NCI-H526 (cell line): ENCODE measurements around the gene MAP6.

Experiments
- DNase-seq, 2 experiments: peaks; one replicate each; lab custom pipeline; 2025; lab: John Stamatoyannopoulos, UW

MAP6 gene

DNA sequence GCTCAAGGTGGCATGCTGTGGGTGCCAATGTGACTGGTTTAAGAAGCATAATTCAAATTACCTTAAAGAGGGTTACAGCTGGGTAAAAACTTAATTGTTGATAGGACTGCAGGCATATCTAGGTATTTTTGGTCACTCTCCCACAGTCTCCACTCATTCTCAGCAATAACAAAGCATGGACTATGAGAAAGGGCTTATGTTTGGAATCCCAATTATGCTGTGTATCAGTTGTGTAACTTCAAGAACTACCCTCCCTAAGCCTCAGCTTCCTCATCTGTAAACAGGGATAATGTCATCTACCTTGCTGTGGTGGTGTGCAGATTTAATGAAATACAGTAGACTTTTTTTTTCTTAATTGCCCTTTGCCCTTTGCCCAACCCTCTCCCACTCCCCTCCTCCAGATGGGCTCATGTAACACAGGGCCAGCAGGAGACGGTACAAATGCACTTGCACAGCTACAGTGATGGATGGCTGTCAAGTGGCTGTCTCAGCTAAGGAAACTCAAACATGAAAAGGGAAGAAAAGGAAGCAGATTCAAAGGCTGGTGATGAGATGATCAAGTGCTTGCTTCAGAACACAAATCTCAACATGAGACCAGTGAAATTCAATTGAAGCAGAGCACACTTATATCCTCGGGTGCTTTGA is 37.6 kb downstream of the MAP6 start:
- DNase-seq: no peak

DNA sequence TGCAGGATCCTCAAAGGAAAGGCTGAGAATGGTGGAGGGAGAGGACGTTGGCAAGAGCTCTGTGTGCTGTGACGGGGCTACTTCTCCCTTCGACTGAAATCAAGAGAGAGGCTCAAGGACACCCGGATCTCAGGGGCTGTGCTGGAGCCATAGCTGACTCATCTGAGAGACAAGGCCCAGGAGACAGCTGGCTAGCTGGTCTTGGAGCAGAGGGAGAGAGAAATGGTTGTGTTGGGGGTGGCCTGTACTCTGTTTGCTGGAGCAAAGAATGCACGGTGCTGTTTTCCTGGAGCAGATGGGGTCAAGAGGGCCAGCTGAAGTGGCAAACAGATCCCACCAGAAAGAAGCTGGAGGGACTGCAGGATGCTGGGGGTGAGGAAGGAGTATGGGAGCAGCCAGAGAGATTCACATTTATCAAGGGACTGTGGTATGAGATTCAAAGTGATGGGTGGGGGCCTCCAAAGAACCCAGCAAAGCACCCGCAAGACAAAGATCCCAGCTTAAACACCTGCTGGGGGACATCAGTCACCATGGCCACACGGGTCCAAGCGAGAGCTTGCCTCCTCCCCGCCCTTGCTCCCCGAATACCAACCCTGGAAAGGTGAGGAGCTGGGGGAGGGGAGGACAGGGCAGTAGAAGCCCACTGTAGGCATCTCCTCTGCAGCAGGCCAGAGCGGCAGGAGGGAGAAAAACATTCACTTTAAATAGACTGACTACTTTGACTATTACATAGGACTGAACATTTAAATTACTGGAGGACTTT is 40.8 kb downstream of the MAP6 start:
- no peak for DNase-seq

GRCh38 chr11:75626889-75627529 is 41.8 kb downstream of the MAP6 start:
- DNase-seq: no peak

GRCh38 chr11:75625991-75626888 is 42.6 kb downstream of the MAP6 start:
- DNase-seq: no peak

DNA sequence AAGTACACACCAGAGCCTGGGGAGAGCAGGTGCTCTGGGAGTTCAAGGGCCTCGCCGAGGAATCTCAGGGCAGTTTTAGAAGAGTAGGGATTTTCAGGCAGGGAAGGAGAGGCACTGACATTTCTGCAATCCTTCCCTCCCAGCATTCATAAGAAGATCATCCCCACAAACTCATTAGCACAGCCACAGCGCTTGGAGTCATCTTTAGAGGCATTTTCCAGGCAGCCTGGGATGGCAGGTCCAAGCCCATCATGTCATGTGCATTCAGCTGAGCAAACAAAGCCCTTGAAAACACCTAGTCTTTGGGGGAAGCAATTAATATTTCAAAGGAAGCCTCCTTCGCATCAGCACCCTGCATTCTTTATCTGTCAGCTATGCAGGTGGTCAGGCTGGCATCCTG is 43.8 kb downstream of the MAP6 start:
- DNase-seq: peak in 1 of 2 experiments; percentile 49

- DNase-seq: no peak
Observed at GRCh38 chr11:75616281-75616680, 52.6 kb downstream of the MAP6 start.

DNA sequence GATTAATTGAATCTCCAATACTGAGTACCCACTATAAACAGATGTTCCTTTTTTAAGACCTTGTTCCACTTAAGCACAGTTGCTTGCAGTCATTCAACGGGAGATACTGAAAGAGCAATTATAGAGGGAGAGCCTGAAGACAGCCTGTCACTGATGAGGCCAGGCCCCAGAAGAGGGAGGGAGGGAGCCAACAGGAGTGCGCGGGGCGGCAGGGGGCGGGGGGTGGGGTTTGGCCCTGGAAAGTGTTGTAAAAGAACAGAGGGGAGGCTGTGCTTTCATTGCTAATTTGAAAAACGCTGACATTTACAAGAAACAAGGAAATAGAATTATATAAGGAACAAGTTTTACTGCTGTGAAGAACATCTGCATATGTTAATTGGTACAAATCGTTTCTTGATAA is 53.1 kb downstream of the MAP6 start:
- no peak for DNase-seq

DNA sequence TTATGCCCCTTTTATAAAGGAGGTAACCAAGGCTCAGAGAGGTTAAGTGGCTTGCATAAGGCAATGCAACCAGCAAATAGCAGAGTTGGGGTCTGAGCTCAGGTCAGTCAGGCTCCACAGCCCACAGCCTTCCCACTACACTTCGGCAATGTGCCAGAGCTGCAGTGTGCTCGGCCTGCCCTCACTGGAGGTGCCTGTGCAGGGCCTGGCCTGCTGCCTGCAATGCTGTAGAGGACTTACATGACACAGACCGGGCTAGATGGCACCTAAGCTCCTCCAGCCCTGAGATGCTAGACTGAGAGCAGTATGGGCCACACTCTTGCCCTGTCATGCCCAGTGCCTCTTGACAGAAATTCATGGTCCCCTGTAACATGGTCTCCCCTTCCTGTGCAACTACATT is 57.0 kb downstream of the MAP6 start:
- DNase-seq: no peak

- DNase-seq: no peak
Observed at GRCh38 chr11:75606099-75606498, 62.7 kb downstream of the MAP6 start.

DNA sequence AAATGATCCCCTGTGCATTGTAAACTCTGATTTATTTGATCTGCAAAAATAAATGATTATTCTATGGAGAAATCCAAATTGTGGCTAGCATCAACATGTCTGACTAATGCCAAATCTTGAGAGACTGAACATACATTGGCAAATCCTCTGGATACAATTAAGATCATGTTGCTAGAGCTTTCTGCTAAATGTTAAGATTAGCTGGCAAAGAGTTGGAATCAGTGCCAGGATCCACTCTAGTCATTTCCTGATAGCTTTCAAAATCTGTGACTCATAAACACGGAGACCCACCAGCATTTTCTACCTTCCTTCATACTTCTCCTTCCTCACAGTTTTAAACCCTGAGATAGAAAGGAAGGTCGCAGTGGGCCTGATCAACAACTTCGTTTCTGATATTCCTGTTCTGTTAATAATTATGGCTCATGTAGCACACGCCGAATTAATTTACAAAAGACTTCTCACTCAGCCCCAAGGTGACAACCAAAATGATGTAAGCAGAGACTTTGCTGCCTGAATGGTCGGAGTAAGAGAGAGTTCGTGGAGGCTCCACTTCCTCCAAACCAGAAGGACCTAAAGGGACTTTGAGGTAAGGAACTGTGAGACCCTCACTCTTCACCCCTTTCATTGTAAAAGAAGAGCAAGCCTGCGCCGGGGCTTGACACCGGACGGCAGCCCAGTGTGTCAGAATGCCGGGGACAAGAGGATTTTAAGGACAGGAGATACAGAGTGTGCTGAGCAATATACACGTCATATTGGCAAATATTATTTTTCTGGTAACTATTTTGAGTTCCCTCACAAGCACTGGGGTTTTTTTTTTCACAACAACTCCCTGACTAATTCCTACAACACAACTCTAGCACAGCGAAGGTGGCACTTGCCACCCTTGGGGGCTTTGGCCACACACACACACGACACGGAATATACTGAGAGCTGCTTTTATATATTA is 64.8 kb downstream of the MAP6 start:
- DNase-seq: no peak

- DNase-seq: no peak
Observed at GRCh38 chr11:75602951-75603350, 65.9 kb downstream of the MAP6 start.

DNA sequence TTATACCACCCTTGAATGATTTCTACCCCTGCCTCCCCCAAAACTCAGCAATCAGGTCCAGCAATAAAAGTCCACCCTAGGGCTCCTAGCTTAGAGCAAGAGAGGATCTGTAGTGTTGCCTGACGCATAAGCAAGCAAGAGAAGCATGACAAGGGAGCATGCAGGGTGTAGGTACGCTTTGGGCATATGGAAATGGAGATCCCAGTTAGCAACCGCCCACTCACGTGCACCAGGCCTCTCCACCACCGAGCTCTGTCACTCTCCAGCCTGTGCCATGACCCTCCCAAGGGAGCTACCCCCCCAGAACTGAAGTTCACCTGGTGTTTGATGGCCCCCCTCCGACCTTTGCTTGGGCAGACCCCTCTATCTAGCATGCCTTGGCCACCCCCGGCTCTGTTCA is 67.3 kb downstream of the MAP6 start:
- DNase-seq: no peak

DNA sequence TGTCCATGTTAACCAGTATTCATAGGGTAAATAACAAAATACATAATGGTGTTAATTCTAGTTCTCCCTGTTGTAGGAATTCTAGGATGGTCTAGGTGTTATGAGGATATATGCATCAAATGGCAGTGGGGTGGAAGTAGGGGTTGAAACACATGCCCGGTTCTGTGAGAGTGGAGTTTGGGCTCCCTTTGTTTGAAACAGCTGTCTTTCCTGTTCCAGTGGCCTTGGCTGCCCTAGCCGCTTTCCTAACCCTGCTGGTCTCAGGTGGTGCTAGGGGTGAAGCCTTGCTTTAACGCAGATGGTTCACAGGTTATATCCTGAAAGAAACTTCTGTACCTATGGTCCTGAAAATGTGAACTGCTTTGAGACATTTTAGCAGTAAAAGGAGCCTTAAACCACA is 68.5 kb downstream of the MAP6 start:
- DNase-seq: no peak

GRCh38 chr11:75598900-75599299 is 69.9 kb downstream of the MAP6 start:
- DNase-seq: no peak

DNA sequence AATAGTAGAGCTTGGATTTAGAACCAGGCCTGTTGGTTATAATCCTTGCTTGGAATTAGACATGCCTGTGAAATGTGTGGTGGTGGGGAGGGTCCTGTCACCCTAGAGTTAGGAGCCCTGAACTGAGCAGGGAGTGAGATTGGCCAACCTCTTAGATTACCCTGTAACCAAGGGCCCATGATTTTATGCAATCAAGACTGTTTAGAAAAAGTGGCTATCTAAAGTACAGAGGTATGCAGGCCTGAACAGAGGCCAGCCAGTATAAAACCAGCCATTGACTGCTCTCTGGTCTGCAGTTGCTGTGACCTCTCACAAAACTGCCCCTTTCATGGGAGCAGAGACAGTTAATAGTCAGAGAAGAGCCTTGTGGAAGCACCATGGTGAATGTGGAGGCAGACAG is 70.6 kb downstream of the MAP6 start:
- no peak for DNase-seq

DNA sequence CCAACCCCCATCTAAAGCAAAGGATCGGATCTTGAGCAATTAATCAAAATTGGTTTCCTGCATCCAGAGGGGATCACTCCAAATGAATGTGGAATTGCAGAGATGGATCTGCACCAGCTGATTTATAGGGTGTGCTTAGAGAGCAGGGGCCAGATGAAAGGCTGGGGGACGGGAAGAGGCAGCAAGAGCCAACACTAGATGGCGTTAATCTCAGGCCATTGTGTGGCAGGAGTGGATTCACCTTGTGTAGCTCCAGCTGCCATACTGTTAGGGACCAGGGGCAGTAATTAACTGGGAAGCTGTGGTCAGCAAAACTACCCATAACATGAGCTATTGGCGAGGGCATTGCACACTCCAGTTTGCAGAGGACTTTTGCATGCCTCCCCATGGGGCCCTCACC is 71.2 kb downstream of the MAP6 start:
- peak; percentile 30 to 73 for DNase-seq

DNA sequence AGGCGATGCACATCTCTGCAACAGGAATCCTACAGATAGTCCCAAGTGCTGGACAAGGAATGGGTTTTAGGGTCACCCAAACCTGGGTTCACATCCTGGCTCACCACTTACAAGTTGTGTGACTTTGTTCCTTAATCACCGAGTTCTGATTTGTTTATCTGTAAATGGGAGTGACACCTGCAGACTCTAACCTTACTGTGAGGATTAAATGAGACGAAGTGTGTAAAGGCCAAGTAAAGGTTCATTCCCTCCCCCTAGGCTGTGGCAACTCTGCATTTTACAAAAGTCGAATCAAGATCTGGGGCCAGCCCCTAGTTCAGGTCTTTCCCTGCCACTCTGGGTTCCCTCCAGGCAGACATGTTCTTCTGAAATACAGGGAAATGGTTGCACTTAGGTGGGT is 71.9 kb downstream of the MAP6 start:
- no peak for DNase-seq

GRCh38 chr11:75595429-75595828 is 73.4 kb downstream of the MAP6 start:
- no peak for DNase-seq

GRCh38 chr11:75594211-75594610 is 74.6 kb downstream of the MAP6 start:
- DNase-seq: no peak

DNA sequence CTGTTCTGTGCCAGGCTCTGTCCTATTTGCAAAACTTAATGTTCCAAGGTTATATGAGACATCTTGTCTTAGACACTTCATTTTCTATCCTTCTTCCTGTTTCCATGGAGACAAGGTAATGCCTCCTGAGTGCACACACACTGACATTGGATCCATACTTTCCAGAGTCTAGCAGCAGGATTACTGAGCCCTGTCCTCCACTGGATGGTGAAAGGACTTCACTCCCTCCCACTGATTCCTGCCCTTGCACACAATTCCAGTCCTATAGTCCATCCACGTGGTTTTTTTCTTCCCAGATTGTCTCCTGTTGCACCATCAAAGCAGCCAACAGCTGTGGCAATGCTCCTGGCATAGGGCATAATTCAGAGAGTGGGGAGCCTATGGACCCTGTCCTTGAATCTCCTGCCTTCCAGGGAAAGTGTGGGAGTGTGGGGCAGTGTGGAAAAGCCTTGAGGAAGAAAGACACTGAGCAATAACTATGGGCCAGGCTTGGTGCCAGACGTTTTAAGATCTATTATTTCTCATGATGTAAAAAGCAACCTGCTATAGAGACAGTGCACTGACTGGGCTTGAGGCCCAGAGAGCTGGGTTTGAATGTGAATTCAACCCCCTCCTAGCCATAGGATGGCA is 75.4 kb downstream of the MAP6 start:
- DNase-seq: no peak

DNA sequence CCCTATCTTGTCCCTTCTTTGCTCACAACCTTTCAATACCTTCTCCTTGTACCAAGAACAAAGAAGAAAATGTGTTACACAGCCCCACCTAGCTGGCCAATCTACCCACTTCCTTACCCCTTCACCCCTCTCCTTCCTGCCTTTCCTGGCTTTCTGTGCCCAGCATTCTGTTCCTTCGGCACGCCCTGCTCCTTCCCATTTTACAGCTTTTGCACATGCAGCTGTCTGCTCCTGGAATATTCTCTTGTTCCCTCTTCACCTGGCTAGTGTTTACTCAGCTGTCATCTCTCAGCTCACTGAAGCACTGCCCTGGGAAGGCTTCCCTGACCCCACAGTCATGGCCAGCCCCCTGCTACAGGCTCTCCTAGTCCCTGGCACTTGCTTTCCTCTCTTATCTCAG is 76.1 kb downstream of the MAP6 start:
- peak in 1 of 2 experiments; percentile 49 for DNase-seq
